ENCODE results near the gene CDH23. TPM values are rescaled to one million over a fixed set of nuclear protein-coding genes. Genes with fewer than 3 reads are reported as not detected.

The CDH23 gene
- total and polyA plus RNA-seq, 9 of the 15 experiments (the other 6 are each of a cell fraction or from before 2014, with no cell fraction given), result 0.18 to 1.2 (median 0.47) TPM

- no peak for ATAC-seq
- FAIRE-seq, result peak; percentile 69
- no peaks in the 10 kb centered on the region for H3K36me3 ChIP-seq (ENCODE audit: control insufficient read depth, insufficient read depth, low read length)
- H2AFZ ChIP-seq (ENCODE audit: low read depth, low read length), result no peak overlapping the region
- no TSS peak for BruUV-seq (replicated peaks)
- no peak overlapping the region for H3K4me3 ChIP-seq
- H3K27ac ChIP-seq (ENCODE audit: extremely low read depth, low read depth, low read length), result no peak overlapping the region
- no peaks in the 10 kb centered on the region for H4K20me1 ChIP-seq (replicated peaks; ENCODE audit: control insufficient read depth, insufficient read depth, low read length)
- in situ Hi-C loops (cut with MboI), result no loop called here
- H3K27me3 ChIP-seq (ENCODE audit: control insufficient read depth in 2 of 2, insufficient read depth in 2 of 2, low read length in 2 of 2), result no peaks in the 10 kb centered on the region
- intact Hi-C loops (cut with micrococcal nuclease), result loop anchor here (5.0 kb wide), 4 partner anchors 61 to 316 kb away; no protein-coding TSS in a partner anchor
- H3K9me1 ChIP-seq (ENCODE audit: control insufficient read depth, insufficient read depth, low read length), result no peaks in the 10 kb centered on the region
- H3K4me1 ChIP-seq (replicated peaks in 1 of 2; ENCODE audit: control insufficient read depth in 2 of 2, insufficient read depth in 2 of 2, low read length in 2 of 2), result peaks cover 13 to 55% of the 10 kb centered on the region in 2 experiments
- peak overlapping the region in 1 of 2 experiments; percentile 56; a peak in 1 of 4 replicates for H3K9ac ChIP-seq (ENCODE audit: insufficient read depth in 1 of 2, low read depth in 2 of 2, low read length in 2 of 2)
- 15% methylated on average over 7 of the region's 7 CpGs for WGBS (ENCODE audit: insufficient coverage, low coverage, missing lambda C conversion rate)
- TF ChIP-seq ZBTB7A (IDR thresholded peaks at IDR 0.05; ENCODE audit: borderline replicate concordance, control insufficient read depth, low read depth, low read length) (peak; percentile 33; the same call in 1 of the 2 replicates), ZC3H11A (IDR thresholded peaks at IDR 0.05; ENCODE audit: low read depth, low read length) (no peak), EGR1 (conservative IDR thresholded peaks at IDR 0.05) (peak; percentile 85), FOXP1 (CRISPR knock-in tag; IDR thresholded peaks at IDR 0.05) (no peak)
- CTCF ChIA-PET (ENCODE audit: low intra/inter-chr PET ratio), result no interaction called here
- H3K79me2 ChIP-seq (ENCODE audit: control insufficient read depth, insufficient read depth, low read length), result no peaks in the 10 kb centered on the region
- H3K4me2 ChIP-seq (ENCODE audit: insufficient read depth, low read length), result no peak overlapping the region
- H3K9me3 ChIP-seq (replicated peaks; ENCODE audit: control insufficient read depth, insufficient read depth, low read depth, low read length), result no peaks in the 10 kb centered on the region
- POLR2A ChIA-PET, result interaction anchor here (0.6 to 1.1 kb wide), 5 partner anchors 9 to 384 kb away, joined by 3 to 5 read pairs (median 3); partner anchors contain the start of gene C10orf105
- DNase-seq (ENCODE audit: extremely low read depth in 1 of 4, low spot score in 3 of 4), result peak in 3 of 4 experiments; percentile 48 to 78 (median 74)
Observed at GRCh38 chr10:71697938-71698709, 301.4 kb downstream of the CDH23 start.

DNA sequence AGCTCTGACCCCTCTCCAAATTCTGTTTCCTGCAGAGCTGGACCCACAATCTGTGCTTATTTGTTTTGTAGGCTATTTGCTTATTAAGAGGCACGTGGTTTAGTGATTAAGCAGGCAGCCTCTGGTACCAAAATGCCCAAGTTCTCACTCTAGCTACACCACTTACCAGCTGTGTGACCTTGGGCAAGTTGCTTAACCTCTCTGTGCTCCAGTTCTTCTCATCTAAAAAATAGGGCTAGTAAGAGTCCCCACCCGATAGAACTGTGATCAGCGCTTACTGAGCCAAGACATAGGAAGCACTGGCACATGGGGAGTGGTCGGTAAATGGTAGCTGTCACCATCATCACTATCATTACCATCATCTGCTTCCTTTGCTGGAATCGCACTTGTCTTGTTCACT lies 302.0 kb downstream of the CDH23 start:
- intact Hi-C loops (cut with micrococcal nuclease) (loop anchor here (5.0 kb wide), 4 partner anchors 61 to 316 kb away; no protein-coding TSS in a partner anchor), in situ Hi-C loops (cut with MboI) (no loop called here)
- ChIA-PET CTCF (ENCODE audit: low intra/inter-chr PET ratio) (no interaction called here), POLR2A (interaction anchor here (0.6 to 1.1 kb wide), 5 partner anchors 9 to 332 kb away, joined by 3 to 5 read pairs (median 3); partner anchors contain the start of gene C10orf105)
- H3K9me3 ChIP-seq (replicated peaks; ENCODE audit: control insufficient read depth, insufficient read depth, low read depth, low read length), result no peaks in the 10 kb centered on the region
- peak overlapping the region in 1 of 2 experiments; percentile 56; a peak in 1 of 4 replicates for H3K9ac ChIP-seq (ENCODE audit: insufficient read depth in 1 of 2, low read depth in 2 of 2, low read length in 2 of 2)
- H3K4me3 ChIP-seq, result no peak overlapping the region
- no peak for DNase-seq (ENCODE audit: extremely low read depth in 1 of 4, low spot score in 3 of 4)
- H3K79me2 ChIP-seq (ENCODE audit: control insufficient read depth, insufficient read depth, low read length), result no peaks in the 10 kb centered on the region
- H3K4me2 ChIP-seq (ENCODE audit: insufficient read depth, low read length), result no peak overlapping the region
- WGBS (ENCODE audit: insufficient coverage, low coverage, missing lambda C conversion rate), result 31% methylated on average over 5 of the region's 5 CpGs
- H3K36me3 ChIP-seq (ENCODE audit: control insufficient read depth, insufficient read depth, low read length), result no peaks in the 10 kb centered on the region
- no peak for FAIRE-seq
- H2AFZ ChIP-seq (ENCODE audit: low read depth, low read length), result no peak overlapping the region
- no peaks in the 10 kb centered on the region for H3K9me1 ChIP-seq (ENCODE audit: control insufficient read depth, insufficient read depth, low read length)
- no peak overlapping the region for H3K27ac ChIP-seq (ENCODE audit: extremely low read depth, low read depth, low read length)
- no peaks in the 10 kb centered on the region for H4K20me1 ChIP-seq (replicated peaks; ENCODE audit: control insufficient read depth, insufficient read depth, low read length)
- no TSS peak for BruUV-seq (replicated peaks)
- H3K27me3 ChIP-seq (ENCODE audit: control insufficient read depth in 2 of 2, insufficient read depth in 2 of 2, low read length in 2 of 2), result no peaks in the 10 kb centered on the region
- peaks cover 13 to 55% of the 10 kb centered on the region in 2 experiments for H3K4me1 ChIP-seq (replicated peaks in 1 of 2; ENCODE audit: control insufficient read depth in 2 of 2, insufficient read depth in 2 of 2, low read length in 2 of 2)
- no peak for ATAC-seq
- TF ChIP-seq IRF9 (tag; IDR thresholded peaks at IDR 0.05) (no peak), YY1 (IDR thresholded peaks at IDR 0.05; ENCODE audit: borderline replicate concordance in 1 of 3, control insufficient read depth in 1 of 3, extremely low read depth in 1 of 3, insufficient read depth in 3 of 3, insufficient read length in 1 of 3, insufficient replicate concordance in 2 of 3, low read depth in 1 of 3, low read length in 2 of 3) (no peak), GABPB1 (CRISPR knock-in tag; IDR thresholded peaks at IDR 0.05) (no peak), NR2C1 (IDR thresholded peaks at IDR 0.05) (no peak), NR2C1 (tag; IDR thresholded peaks at IDR 0.05) (0 out of 2 replicates have a peak, but pooled peaks have one; percentile 6), LARP7 (IDR thresholded peaks at IDR 0.05) (no peak), NFRKB (IDR thresholded peaks at IDR 0.05; ENCODE audit: low read depth) (no peak), CBX1 (IDR thresholded peaks at IDR 0.05; ENCODE audit: low read depth) (peak; percentile 74; the same call in 1 of the 2 replicates)
